ENCODE data around the gene GPBAR1. TPM values are rescaled to one million over a fixed set of nuclear protein-coding genes. Genes with fewer than 3 reads are reported as not detected.

GPBAR1 gene
- total RNA-seq, 3 donors from 2014 or later = 0.64 to 3.7 (median 3.3) TPM

GRCh38 chr2:218278531-218279360 is 17.9 kb downstream of the GPBAR1 start:
- TF ChIP-seq CTCF (IDR thresholded peaks at IDR 0.05) = no peak
- H3K4me3 ChIP-seq = no peak overlapping the region
- DNase-seq (peak in 1 of 3 donors; percentile 37), ATAC-seq (no peak)
- H3K4me1 ChIP-seq (ENCODE audit: low read depth) = peaks cover 14% of the 10 kb centered on the region
- H3K36me3 ChIP-seq (ENCODE audit: low read depth) = peaks cover 15% of the 10 kb centered on the region
- intact Hi-C loops (cut with DNase I, micrococcal nuclease) = no loop called here
- H3K9me3 ChIP-seq = no peaks in the 10 kb centered on the region

DNA sequence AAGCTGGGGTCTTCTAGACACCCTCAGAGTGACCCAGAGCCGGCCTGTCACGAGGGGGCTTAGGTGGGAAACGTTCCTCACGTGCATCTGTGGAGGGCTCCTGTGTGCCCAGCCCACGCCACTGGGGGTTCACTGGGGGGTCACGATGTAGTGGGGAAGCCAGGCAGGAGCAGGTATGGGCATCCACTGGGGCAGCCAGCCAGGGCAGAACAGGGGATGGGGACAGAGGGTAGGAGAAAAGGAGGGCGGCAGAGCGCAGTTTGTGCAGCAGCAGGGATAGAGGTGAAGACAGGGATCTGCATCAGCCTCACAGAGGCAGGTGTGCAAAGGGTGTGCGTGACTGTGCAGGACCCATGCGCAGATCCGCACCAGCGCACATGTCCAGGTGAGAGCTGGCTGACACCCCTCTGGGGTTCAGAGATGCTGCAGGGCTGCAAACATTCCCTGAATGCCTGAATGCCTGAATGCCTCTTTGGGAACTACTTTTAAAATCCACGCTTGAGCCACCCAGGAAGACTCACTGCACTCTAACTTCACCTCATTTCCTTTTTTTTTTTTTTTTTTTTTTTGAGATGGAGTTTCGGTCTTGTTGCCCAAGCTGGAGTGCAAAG is 19.6 kb downstream of the GPBAR1 start:
- H3K4me1 ChIP-seq (ENCODE audit: low read depth) = peaks cover 16% of the 10 kb centered on the region
- intact Hi-C loops (cut with DNase I, micrococcal nuclease) = no loop called here
- DNase-seq (no peak), ATAC-seq (no peak)
- no peak for TF ChIP-seq CTCF (IDR thresholded peaks at IDR 0.05)
- no peaks in the 10 kb centered on the region for H3K9me3 ChIP-seq
- no peak overlapping the region for H3K4me3 ChIP-seq
- no peaks in the 10 kb centered on the region for H3K36me3 ChIP-seq (ENCODE audit: low read depth)

GRCh38 chr2:218281449-218281848 is 20.6 kb downstream of the GPBAR1 start:
- H3K36me3 ChIP-seq (ENCODE audit: low read depth) = no peaks in the 10 kb centered on the region
- peaks cover 27% of the 10 kb centered on the region for H3K4me1 ChIP-seq (ENCODE audit: low read depth)
- H3K9me3 ChIP-seq = no peaks in the 10 kb centered on the region
- ATAC-seq = no peak
- no peak for DNase-seq
- H3K4me3 ChIP-seq = no peak overlapping the region
- no peak for TF ChIP-seq CTCF (IDR thresholded peaks at IDR 0.05)
- intact Hi-C loops (cut with DNase I, micrococcal nuclease) = no loop called here

- DNase-seq = no peak
- Histone ChIP-seq H3K4me1 (ENCODE audit: low read depth) (peaks cover 37% of the 10 kb centered on the region), H3K4me3 (no peak overlapping the region), H3K9me3 (no peaks in the 10 kb centered on the region), H3K36me3 (ENCODE audit: low read depth) (no peaks in the 10 kb centered on the region)
- no peak for TF ChIP-seq CTCF (IDR thresholded peaks at IDR 0.05)
- intact Hi-C loops (cut with DNase I, micrococcal nuclease) = no loop called here
- ATAC-seq = no peak
Observed at GRCh38 chr2:218282173-218282991, 21.6 kb downstream of the GPBAR1 start.

- DNase-seq (peak in 1 of 3 donors; percentile 65), ATAC-seq (peak; percentile 23)
- no peak for TF ChIP-seq CTCF (IDR thresholded peaks at IDR 0.05)
- no peak overlapping the region for H3K4me3 ChIP-seq
- H3K4me1 ChIP-seq (ENCODE audit: low read depth) = peaks cover 53% of the 10 kb centered on the region
- intact Hi-C loops (cut with DNase I, micrococcal nuclease) = no loop called here
- no peaks in the 10 kb centered on the region for H3K9me3 ChIP-seq
- H3K36me3 ChIP-seq (ENCODE audit: low read depth) = no peaks in the 10 kb centered on the region
Observed at GRCh38 chr2:218284106-218284811, 23.4 kb downstream of the GPBAR1 start.
